EL (cell line): Measurements from ENCODE around the gene MYOM3.

Source experiments
- DNase-seq: peaks from one replicate; pipeline ENCODE4 v3.0.0-alpha.2; 2016

Gene MYOM3

DNA sequence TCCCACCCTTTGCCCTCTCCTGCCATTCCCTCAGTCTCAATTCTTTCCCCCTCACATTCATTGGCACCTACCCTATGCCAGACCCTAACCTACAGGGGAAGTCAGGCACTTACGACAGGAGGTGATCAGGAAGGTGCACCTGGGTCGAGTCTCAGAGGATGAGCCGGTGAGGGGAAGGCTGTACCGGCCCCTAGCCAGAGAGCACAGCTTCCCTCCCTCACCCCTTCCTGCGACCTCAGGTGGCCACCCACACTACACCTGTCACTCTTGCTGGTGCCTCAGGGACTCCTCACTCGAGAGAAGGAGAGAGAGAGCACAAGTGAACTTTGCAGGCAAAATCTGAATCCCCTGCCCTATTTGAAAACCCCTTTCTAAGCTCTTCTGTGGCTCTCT, 1.7 kb upstream of the MYOM3 start:
- DNase-seq, result no peak

DNA sequence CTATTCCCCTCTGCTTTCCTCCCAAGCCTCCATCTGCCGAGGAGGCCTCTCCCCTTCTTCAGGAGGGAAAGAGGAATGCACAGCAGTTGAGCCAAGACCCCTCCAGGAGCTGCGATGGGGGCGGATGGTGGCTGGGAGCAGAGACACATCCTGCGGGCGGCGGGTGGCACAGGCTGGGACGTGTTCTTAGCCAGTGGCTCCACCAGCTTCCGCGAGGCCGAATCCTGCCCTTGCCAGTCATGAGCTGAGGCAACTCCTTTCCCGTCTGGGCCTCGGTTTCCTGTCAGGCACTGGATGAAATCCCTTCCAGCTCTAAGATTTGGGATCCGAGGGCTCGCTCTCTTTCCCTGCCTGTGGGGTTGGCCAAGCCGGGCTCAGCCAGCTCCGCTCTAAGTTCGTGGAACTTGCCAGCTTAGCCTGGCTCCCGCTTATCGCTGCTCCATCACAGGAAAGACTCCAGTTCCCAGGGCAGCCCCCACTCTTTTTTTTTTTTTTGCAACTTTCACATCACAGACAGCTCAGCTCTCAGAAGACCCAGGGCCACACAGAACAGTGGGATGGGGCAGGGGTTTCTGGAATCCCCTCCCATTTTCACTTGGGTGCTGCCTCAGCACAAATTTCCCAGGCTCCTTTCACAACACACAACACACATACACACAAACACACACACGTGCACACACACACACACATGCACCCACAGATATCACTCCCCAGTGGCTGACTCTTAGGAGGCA, 506 bp downstream of the MYOM3 start:
- DNase-seq, result no peak

DNA sequence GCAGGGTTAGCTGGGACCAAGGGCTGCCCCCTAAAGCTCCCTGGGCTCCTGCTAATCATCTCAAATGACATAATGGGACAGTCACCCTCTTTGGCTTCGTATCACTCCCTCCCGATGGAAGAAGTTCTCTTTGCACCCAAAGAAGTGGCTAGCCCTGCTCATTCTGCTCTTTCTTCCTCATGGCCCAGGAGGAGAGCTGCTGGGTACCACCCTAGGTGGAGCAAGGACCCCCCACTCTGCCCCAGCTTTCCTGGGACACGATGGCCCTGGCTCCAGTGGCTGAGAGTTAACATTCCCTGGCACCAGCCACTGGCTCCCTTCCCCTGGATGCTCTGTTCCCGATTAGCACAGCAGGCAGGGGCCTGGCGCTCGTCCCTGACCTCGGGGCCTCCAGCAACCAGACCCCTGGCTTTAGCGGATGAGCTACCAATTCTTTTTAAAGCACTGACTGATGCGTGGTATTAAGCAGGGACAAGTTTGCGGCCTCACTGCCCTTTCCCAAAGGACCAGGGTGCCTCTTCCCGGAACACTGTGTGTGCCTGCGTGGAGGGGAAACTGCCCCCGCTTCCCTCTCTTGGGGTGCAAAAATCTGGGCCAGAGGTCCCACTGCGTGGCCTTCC, 1.2 kb downstream of the MYOM3 start:
- no peak for DNase-seq

DNA sequence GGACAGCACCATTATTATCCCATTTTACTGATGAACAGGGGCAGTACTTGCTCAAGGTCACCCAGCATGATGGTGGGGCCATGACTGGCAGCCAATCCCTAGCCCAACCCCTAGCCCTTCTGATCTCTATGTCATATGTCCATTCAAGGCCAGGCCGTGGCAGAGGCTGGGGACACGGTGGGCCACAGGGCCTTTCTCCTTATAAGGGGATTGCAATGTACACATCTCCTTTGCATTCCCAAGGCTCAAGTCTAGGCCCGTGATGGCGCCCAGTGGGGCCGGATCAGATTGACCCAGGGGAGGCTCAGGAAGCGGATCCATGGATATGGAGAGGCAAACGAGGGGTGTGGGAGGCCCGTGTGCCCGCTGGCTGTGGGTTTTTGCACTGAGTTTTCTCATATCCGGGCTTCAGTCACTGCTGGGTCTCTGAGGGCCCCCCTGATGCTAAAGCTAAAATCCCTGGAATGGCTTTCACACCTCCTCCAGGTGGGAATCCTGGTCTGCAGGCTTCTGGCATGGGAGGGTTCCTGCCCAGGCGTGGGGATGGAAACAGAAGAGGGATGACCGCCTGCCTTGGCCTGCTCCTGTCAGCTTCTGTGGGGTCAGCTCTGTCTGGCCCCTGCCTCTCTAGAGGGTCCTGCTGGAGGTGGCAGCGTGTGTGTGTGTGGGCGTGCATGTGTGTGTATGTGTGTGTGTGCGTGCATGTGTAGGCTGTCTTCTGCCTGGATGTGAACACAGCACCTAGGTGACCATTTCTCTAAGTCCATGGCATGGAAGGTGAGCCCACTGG, 2.1 kb downstream of the MYOM3 start:
- DNase-seq, result no peak

DNA sequence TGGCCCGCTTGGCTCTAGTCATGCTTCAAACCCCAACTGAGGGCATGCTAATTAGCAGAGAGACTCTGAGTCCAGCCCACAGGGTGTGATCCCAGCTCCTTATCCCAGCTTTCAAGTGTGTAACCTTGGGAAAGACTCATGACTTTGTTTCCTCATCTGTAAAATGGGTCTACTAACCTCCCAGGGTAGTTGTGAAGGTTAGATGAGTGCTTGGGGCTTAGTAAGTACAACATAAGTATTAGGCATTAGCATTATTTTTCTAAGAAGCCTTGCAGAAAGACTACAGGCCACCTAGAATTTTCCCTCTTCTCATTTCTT, 2.8 kb downstream of the MYOM3 start:
- DNase-seq, result no peak

DNA sequence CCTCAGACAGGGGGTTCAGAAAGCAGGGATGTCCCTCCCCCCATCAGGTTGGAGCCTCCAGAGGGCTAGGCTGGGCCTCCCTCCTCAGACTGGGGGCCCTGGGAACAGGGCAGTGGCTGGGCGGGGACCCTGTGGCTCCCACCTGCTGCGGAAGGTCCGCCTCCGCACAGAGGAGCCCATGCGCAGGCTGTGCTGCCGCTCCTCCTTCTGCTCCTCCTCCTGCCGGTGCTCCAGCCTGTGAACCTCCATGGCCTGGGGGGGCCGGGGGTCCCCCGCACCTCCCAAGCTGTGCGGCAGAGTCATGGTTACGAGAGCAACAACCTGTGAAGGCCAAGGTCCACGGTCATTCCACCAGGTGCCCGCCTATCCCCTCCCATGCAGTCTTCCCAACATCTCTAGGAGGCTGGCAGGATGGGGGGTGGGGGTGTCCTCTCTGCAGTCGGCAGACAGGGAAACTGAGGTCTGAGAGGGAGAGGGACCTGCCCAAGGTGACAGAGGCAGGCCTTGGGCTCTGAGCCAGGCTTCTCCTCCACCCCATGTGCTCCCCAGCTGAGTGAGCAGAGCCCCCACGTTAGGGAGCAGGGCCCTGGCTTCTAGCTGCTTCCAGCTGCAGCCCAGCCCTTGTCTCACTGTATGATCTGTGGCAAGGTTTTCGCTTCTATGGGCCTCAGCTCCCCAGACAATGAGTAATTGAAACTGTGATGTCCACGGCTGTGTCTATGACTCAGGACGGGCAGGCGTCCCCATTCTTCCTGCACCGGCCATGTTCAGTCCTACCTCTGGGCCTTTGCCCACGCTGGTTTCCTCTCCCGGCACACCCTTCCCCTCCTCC, 3.4 kb downstream of the MYOM3 start:
- DNase-seq, result peak; percentile 82

DNA sequence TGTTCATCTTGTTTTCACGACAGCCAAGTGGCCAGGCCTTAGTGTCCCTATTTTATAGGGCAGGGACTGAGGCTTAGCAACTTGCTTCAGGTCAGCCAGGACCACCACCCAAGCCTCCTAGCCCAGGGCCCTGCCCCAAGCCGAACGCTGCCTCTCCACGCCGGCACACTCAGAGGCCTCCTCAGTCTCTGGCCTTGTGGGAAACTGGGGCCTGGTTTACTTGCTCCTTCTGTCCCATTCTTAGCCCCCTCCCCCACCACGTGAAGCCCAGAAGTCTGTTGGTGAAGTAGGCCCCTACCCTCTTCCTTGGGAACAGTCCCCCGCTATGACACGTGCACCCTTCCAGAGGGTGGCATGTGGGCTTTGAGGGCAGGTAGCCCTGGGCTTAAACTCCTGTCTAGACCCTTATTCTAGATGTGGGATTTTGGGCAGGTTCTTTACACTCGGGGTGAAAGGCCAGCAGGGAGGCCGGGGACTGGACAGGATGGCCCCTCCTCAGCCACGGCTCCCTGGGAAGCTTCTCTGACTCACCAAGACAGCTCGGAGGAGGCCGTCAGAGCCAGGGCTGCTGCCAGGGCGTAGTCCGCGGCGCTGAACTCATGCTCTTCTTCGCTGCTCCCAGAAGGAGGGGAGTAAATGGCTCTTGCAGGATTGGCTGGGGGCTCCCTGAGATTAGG, 4.3 kb downstream of the MYOM3 start:
- peak; percentile 51 for DNase-seq

DNA sequence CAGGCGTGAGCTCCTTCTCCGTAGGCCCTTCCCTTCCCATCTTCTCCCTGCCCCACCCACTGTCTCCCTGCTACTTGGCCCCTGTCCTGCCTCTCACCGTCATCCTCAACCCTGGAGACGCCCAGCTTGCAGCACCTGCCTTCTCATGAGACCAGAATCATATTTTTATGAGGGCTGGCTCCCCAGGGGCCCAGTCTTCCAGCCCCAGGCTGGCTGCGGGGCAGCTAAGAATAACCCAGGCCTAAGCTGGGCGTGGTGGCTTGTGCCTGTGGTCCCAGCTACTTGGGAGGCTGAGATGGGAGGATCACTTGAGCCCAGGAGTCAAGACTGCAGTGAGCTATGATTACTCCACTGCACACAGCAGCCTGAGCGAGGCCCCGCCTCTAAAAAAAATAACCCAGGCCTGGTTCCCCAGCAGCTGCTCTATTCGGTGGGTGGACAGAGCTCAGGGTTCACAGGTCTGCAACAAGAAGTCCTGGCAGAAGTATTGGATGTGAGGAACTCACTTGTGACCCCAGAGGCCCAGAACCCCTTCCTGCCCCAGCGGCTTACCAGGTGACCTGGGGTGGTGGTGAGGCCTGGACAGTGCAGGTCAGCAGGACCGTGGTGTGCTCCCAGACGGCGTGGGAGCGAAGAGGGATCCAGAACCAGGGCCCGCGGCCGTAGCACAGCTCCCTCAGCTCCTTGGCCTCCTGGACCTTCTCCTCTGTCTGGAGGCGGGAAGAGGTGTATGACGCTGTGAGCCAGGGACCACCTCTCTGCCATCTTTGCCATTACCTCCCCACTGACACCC, 6.4 kb downstream of the MYOM3 start:
- DNase-seq, result no peak

DNA sequence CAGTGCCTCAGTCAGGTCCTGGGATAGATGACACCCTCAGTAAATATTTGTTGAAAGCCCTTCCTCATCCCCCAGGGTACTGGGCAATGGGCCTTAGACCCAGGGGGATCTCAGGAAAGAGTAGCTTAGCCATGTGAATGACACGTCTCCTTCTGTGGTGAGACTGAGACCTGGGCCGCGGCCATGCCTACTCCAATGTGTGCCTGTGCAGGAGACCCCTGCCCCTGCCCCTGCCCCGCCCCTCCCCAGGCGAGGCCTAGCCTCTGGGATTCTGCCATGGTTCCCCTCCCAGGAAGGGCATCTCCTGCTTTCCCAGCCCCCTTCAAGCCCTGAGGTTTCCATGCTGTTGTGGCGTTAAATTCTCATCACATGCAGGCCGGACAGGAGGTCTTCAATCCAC, 7.1 kb downstream of the MYOM3 start:
- no peak for DNase-seq

DNA sequence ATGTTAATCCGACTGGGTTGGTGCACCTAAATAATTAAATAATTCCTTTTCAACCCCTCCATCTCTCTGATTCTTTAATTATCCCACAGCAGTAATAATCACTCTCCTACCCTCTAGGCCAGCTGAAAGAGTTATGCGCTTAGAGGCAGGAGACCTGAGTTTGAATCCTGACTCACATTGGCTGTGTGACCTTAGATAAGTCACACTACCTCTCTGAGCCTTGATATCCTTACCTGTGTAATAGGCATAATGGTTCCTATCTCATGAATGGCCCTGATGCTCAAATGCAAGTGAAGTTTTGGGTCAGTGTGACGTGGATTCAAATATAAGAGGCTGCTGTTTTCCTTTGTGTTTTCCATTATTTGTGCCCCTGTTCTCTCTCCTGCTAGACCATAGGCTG, 8.1 kb downstream of the MYOM3 start:
- no peak for DNase-seq

DNA sequence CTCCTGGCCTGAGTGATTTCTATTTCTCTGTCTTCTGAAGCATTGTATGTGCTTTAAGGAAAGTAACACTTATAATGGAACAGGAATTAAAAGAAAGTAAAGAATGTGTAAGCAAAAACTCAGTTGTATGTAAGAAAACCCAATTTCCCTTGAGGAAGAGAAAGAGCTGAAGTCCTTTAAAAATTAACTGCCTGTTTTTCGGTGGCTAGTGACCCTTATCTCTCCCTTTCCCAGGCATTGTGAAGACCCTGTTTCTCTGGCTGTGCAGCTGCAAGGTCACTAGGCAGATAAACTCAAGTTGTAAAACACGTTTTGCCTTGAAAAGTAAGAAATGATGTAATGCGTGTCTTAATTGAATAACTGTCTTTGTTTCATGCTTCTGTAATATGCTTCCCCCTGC, 8.5 kb downstream of the MYOM3 start:
- no peak for DNase-seq

DNA sequence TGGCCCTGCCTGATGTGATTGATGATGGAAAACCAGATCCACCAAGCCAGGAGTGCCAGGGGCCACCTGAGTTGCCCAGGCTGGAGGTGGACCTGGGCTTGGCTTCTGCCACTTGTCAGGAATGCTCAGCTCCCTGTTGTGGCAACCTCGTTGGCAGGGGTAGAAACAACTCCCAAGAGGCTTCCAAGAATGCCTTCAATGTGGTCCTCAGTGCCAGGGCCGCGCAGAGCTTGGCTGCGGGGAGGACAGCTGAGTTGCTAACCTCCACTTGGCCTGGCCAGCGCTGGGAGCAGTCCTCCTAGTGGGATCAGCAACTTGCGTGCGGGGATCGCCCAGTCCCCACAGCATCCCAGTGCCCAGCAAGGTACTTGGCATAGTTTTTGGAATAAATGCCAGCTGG, 9.0 kb downstream of the MYOM3 start:
- no peak for DNase-seq

DNA sequence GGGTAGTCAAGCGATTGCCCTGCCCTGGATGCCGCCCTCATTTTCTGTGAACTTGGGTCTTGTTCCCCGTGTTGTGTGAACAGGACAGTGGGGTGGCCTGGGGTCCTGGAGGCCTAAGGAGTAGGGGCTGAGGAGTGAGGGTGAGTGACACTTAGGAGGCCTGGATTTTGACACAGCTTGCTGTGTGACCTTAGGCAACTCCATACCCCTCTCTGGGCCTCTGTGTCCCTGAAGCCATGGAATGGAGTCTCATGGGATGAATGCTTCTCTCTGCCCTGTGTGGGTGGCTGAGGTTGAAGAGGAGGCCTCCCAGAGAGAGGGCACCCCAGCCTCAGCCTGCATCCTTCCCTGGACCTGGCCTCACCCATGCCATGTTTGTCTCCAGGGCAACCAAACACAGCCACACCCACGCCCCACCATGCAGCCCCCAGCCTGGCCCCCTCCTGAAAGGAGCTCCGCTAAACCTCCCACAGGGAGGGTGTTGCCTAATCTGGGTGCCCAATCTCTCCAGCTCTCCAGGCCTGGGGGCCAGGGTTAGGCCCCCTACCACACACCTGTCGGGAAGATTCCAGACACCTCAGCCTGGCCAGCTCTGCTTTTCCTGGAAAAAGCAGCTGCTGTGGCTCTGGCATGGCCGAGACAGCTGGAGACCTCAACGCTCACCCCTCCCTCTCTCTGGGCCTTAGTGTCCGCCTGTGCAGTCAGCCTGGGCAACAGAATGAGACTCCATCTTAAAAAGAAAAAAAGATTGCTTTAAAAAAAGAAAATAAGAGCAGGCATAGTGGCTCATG, 9.9 kb downstream of the MYOM3 start:
- no peak for DNase-seq

DNA sequence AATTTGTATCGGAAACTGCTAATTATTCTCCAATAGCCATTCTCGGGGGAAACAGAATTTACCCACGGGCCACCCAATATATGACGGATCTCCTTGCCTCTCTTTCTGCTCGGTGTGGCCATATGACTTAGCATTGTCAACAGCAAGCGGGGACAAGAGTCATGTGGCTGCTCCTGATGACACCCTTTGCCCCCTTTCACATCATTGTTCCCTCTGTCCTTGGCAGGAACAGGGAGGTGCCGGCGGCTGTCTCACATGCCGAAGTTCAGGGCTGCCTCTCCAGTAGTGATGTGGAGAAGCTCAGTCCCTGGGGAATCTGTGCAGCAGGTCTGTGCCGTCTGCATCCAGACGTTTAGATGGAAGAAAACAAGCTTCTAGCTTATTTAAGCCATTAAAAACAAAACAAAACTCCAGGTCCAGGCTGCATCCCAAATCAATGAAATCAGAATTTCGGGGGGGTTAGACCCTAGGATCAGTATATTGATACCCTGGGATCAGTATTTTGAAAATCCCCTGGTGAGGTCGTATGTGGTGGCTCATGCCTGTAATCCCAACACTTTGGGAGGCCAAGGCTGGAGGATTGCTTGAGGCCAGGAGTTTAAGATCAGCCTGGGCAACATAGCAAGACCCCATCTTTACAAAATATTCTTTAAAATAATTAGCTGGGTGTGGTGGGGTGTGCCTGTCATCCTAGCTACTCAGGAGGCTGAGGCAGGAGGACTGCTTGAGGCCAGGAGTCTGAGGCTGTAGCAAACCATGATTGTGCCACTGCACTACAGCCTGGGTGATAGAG, 10.8 kb downstream of the MYOM3 start:
- no peak for DNase-seq

DNA sequence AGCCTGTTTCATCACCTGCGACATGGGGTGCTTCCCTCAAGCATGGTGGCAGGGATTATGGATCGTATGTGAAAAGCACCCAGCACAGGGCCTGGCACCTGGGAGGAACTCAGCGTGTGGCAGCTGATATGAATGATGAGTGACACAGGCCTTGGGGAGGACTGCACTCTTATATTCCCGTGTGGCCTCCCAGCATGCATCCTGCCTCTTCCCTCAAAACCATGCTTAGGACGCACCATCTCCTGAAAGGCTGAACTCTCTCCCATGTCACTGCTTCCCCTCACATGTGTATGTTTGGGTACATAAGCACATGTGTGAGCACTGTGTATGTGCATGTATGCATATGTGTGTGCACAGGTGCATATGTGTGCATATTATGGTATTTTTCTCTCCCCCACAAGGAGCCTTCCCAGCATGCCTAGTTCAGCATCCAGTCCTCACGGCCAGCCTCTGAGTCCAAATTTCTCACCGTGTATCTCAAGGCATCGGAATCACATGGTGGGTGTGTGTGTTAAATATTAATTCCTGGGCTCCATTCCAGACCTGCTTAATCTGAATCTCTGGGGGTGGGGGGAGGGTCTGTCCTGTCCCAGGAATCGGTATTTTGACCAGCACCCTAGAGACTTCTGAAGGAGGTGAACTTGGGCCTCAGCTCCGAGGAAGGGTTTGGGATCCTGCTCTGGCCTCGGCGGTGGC, 12.8 kb downstream of the MYOM3 start:
- no peak for DNase-seq

DNA sequence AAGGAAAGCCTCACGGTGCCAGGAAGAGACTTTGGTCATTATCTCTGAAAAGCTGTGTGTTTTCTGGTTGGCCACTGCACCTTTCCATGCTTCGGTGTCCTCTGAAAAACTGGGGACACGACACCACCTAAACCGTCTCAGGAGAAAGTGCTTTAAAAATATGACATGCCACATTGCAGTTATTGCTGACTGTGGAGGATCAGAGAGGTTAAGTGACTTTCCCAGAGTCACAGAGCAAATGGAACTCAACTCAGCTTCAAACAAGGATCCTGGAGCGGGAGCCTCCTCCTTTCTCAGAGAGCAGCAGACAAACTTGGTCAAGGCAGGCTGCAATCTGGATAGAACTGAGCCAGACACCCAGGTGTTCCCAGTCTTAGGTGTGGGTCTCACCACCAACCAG, 13.8 kb downstream of the MYOM3 start:
- no peak for DNase-seq

DNA sequence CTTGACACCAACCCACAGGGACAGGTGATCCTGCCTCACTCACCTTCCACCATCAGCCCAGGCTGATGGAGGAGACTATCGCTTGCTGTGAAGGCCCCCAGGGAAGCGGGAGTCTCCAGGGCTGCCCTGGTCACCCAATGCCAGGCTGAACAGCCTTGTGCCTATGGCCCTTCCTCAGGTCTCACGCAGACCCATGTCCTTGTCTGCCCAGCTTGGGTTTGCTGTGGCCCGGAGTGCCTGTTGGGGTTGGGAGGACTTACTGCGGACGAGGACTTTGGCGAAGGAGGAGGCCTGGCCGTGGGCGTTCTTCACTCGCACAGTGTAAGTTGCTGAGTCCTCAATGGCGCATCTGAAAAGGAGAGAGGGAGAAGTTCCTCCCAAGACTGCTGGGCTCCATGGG, 14.3 kb downstream of the MYOM3 start:
- no peak for DNase-seq

DNA sequence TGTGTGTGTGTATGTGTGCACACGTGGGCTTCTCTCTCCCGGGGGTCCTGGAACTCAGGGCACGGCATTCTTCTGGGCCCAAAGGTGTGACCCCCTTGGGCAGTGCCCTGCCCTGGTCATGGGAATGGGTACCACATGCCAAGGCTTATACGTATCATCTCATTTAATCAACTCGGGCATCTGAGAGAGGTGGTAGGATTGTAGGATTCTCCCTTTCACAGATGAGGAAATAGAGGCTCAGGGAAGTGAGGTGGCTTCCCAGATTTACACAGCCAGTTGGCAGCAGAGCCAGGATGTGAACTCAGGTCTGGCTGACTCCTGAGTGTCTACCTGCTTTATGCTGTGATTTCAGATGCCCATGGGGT, 15.2 kb downstream of the MYOM3 start:
- DNase-seq, result no peak

DNA sequence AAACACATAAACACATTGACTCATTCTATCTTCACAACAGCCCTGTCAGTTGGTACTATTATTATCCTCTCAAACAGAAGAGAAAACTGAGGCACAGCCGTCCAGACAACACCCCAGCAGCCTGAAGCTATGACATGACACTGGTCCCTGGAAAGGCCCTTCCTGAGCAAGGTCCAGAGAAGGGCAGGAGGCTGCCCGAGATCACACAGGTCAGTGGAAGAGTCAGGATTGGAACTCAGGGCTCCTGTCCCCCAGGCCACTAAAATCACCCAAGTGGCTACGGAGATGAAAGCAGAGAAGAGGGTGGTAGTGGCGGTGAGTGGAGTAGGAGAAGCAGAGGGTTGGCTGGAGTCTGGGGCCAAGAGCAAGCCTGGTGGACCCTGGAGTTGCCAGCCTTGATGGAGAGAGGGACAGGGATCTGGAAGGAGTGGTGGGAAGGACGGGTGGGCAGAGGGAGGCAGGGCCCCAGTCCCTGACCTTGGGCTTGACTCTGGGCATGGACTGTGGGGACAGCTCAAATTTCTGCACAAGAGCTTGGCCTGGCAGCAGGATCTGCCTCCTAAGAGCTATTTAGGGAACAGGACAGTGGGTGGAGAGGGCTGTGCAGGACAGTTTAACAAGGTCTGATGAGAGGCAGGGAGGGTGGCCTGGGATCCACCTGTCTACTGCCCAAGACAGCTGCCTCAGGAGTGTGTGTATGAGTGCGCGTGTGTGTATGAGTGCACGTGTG, 15.8 kb downstream of the MYOM3 start:
- DNase-seq, result no peak
